HEK293 (cell line): ENCODE measurements around the gene ZFHX3.

Source experiments
- BCL11A ChIP-seq: fragments of 450-650 bp; formaldehyde crosslinking; IDR thresholded peaks from 2 replicates; pipeline ENCODE4 v1.5.1; 2016; ENCODE audit warnings: low read depth, missing biosample characterization, missing genetic modification characterization
- GLIS2 ChIP-seq: fragments of 450-650 bp; formaldehyde crosslinking; IDR thresholded peaks from 2 replicates; pipeline ENCODE4 v1.5.1; 2016; ENCODE audit warnings: missing biosample characterization, missing genetic modification characterization
- HIC1 ChIP-seq: fragments of 450-650 bp; formaldehyde crosslinking; IDR thresholded peaks from 2 replicates; pipeline ENCODE4 v1.5.1; 2016; ENCODE audit warnings: missing biosample characterization, missing genetic modification characterization
- IKZF3 ChIP-seq: fragments of 450-650 bp; IDR thresholded peaks from 2 replicates; pipeline ENCODE4 v1.5.0; 2018; ENCODE audit warnings: missing biosample characterization, mild to moderate bottlenecking, missing genetic modification characterization, moderate library complexity
- KLF9 ChIP-seq: fragments of 450-650 bp; formaldehyde crosslinking; IDR thresholded peaks from 2 replicates; pipeline ENCODE4 v1.5.1; 2016; ENCODE audit warnings: missing biosample characterization, missing genetic modification characterization, low read depth
- MZF1 ChIP-seq: fragments of 450-650 bp; formaldehyde crosslinking; IDR thresholded peaks from 2 replicates; pipeline ENCODE4 v1.5.1; 2017; ENCODE audit warnings: missing biosample characterization, missing genetic modification characterization, borderline replicate concordance
- OSR2 ChIP-seq: fragments of 450-650 bp; formaldehyde crosslinking; IDR thresholded peaks from 2 replicates; pipeline ENCODE4 v1.5.1; 2016; ENCODE audit warnings: missing biosample characterization, missing genetic modification characterization
- OVOL3 ChIP-seq: fragments of 450-650 bp; formaldehyde crosslinking; IDR thresholded peaks from 2 replicates; pipeline ENCODE4 v1.5.1; 2016; ENCODE audit warnings: missing biosample characterization, missing genetic modification characterization
- REPIN1 ChIP-seq: fragments of 450-650 bp; formaldehyde crosslinking; IDR thresholded peaks from 2 replicates; pipeline ENCODE4 v1.5.1; 2017; ENCODE audit warnings: missing biosample characterization, missing genetic modification characterization, low read depth
- SCRT2 ChIP-seq: fragments of 450-650 bp; formaldehyde crosslinking; IDR thresholded peaks from 2 replicates; pipeline ENCODE4 v1.5.1; 2016; ENCODE audit warnings: missing biosample characterization, missing genetic modification characterization
- TSHZ1 ChIP-seq: fragments of 450-650 bp; formaldehyde crosslinking; IDR thresholded peaks from 2 replicates; pipeline ENCODE4 v1.5.1; 2016; ENCODE audit warnings: missing biosample characterization, missing genetic modification characterization, borderline replicate concordance
- ZNF10 ChIP-seq: fragments of 450-650 bp; formaldehyde crosslinking; IDR thresholded peaks from 2 replicates; pipeline ENCODE4 v1.5.1; 2017; ENCODE audit warnings: missing biosample characterization, missing genetic modification characterization
- ZNF133 ChIP-seq: fragments of 450-650 bp; formaldehyde crosslinking; IDR thresholded peaks from 2 replicates; pipeline ENCODE4 v1.5.1; 2016; ENCODE audit warnings: missing biosample characterization, missing genetic modification characterization
- ZNF148 ChIP-seq: fragments of 450-650 bp; formaldehyde crosslinking; IDR thresholded peaks from 2 replicates; pipeline ENCODE4 v1.5.0; 2017; ENCODE audit warnings: missing biosample characterization, missing genetic modification characterization, borderline replicate concordance
- ZNF211 ChIP-seq: fragments of 450-650 bp; formaldehyde crosslinking; IDR thresholded peaks from 2 replicates; pipeline ENCODE4 v1.5.1; 2016; ENCODE audit warnings: low read depth, missing biosample characterization, missing genetic modification characterization
- ZNF248 ChIP-seq: fragments of 450-650 bp; formaldehyde crosslinking; IDR thresholded peaks from 2 replicates; pipeline ENCODE4 v1.5.1; 2017; ENCODE audit warnings: missing biosample characterization, missing genetic modification characterization
- ZNF274 ChIP-seq, 2 experiments: fragments of 200-500 bp in 1 of 2; fragments of 450-650 bp in 1 of 2; sonication (Bioruptor generic) in 1 of 2; formaldehyde crosslinking in 1 of 2; IDR thresholded peaks; 2 replicates each; pipeline versions ENCODE4 v1.5.1 to v1.6.1; 2014 to 2016; ENCODE audit warnings: borderline replicate concordance in 1 of 2, inconsistent platforms in 1 of 2, low read length in 1 of 2, missing biosample characterization in 1 of 2, missing genetic modification characterization in 1 of 2
- ZNF37A ChIP-seq: fragments of 450-650 bp; IDR thresholded peaks from 2 replicates; pipeline ENCODE4 v1.5.1; 2018; ENCODE audit warnings: missing biosample characterization, missing genetic modification characterization
- ZNF391 ChIP-seq: fragments of 450-650 bp; formaldehyde crosslinking; IDR thresholded peaks from 2 replicates; pipeline ENCODE4 v1.5.1; 2016; ENCODE audit warnings: low read depth, missing biosample characterization, missing genetic modification characterization, borderline replicate concordance
- ZNF449 ChIP-seq: fragments of 450-650 bp; formaldehyde crosslinking; IDR thresholded peaks from 2 replicates; pipeline ENCODE4 v1.5.1; 2017; ENCODE audit warnings: missing biosample characterization, mild to moderate bottlenecking, missing genetic modification characterization, moderate library complexity
- ZNF501 ChIP-seq: fragments of 450-650 bp; formaldehyde crosslinking; IDR thresholded peaks from 2 replicates; pipeline ENCODE4 v1.5.1; 2016; ENCODE audit warnings: missing biosample characterization, missing genetic modification characterization
- ZNF513 ChIP-seq: fragments of 450-650 bp; IDR thresholded peaks from 2 replicates; pipeline ENCODE4 v1.5.1; 2018; ENCODE audit warnings: missing biosample characterization, missing genetic modification characterization
- ZNF544 ChIP-seq: fragments of 450-650 bp; formaldehyde crosslinking; IDR thresholded peaks from 2 replicates; pipeline ENCODE4 v1.5.0; 2017; ENCODE audit warnings: missing biosample characterization, missing genetic modification characterization
- ZNF548 ChIP-seq: fragments of 450-650 bp; formaldehyde crosslinking; IDR thresholded peaks from 2 replicates; pipeline ENCODE4 v1.5.1; 2016; ENCODE audit warnings: missing biosample characterization, missing genetic modification characterization
- ZNF561 ChIP-seq: fragments of 450-650 bp; IDR thresholded peaks from 2 replicates; pipeline ENCODE4 v1.5.1; 2018; ENCODE audit warnings: missing biosample characterization, missing genetic modification characterization, borderline replicate concordance
- ZNF626 ChIP-seq: fragments of 450-650 bp; sonication (Bioruptor Pico); formaldehyde crosslinking; IDR thresholded peaks from 2 replicates; pipeline ENCODE4 v1.5.1; 2018; ENCODE audit warnings: missing biosample characterization, missing genetic modification characterization, inconsistent platforms

The ZFHX3 gene

GRCh38 chr16:73068541-73069401 lies 20.8 kb upstream of the ZFHX3 start (continued):
- TF ChIP-seq TSHZ1 (tag by site-specific recombination) (0 out of 2 replicates have a peak, but pooled peaks have one; percentile 56), SCRT2 (tag by site-specific recombination) (peak; percentile 67), ZNF626 (tag by site-specific recombination) (0 out of 2 replicates have a peak, but pooled peaks have one; percentile 6), ZNF544 (tag by site-specific recombination) (no peak), ZNF501 (0 out of 2 replicates have a peak, but pooled peaks have one; percentile 66), KLF9 (tag by site-specific recombination) (peak; percentile 25; the same call in 1 of the 2 replicates), IKZF3 (tag by site-specific recombination) (peak; percentile 49; the same call in 1 of the 2 replicates), ZNF449 (tag by site-specific recombination) (peak; percentile 52; the same call in 1 of the 2 replicates), ZNF133 (tag by site-specific recombination) (no peak), ZNF561 (peak; percentile 84), OVOL3 (tag by site-specific recombination) (no peak), GLIS2 (tag by site-specific recombination) (peak; percentile 37; the same call in 1 of the 2 replicates), HIC1 (peak; percentile 89), ZNF10 (tag by site-specific recombination) (0 out of 2 replicates have a peak, but pooled peaks have one; percentile 34), ZNF548 (tag by site-specific recombination) (no peak), ZNF391 (tag by site-specific recombination) (no peak), ZNF248 (no peak), ZNF37A (no peak), ZNF513 (peak; percentile 37; the same call in 1 of the 2 replicates), BCL11A (tag by site-specific recombination) (peak; percentile 90), REPIN1 (tag by site-specific recombination) (no peak), MZF1 (peak; percentile 43; the same call in 1 of the 2 replicates), OSR2 (peak; percentile 39; the same call in 1 of the 2 replicates), ZNF148 (no peak), ZNF274 (IDR thresholded peaks at IDR 0.05; ENCODE audit: low read length) (no peak), ZNF274 (tag by site-specific recombination; IDR thresholded peaks at IDR 0.05; ENCODE audit: borderline replicate concordance) (no peak), ZNF211 (tag by site-specific recombination) (no peak)
